Natural killer cell (primary cell): ENCODE data around the gene MAML3. TPM values are rescaled to one million over a fixed set of nuclear protein-coding genes. Genes with fewer than 3 reads are reported as not detected.

Source experiments
- ATAC-seq, 3 donors: fragments of 150-1000 bp in 2 of 3; fragments of 200-7000 bp in 1 of 3; cut with Tn5 transposase; 1 replicate in 1 of 3; 2 replicates in 2 of 3; pipeline ENCODE4 v1.10.0; 2021; ENCODE audit warnings: mild to moderate bottlenecking in 2 of 3, moderate library complexity in 2 of 3
- DNase-seq, 2 donors: peaks; one replicate each; pipeline versions ENCODE4 v3.0.0 to v3.0.0-alpha.2; 2013 to 2021; ENCODE audit warnings: mixed read lengths in 1 of 2
- H3K27ac ChIP-seq: one replicate; pipeline ENCODE4 v1.5.1; 2013; ENCODE audit warnings: mild to moderate bottlenecking, low read length
- H3K27me3 ChIP-seq: one replicate; pipeline ENCODE4 v1.6.1; 2013; ENCODE audit warnings: low read length; ENCODE audit not compliant: control insufficient read depth, insufficient read depth
- H3K36me3 ChIP-seq: one replicate; pipeline ENCODE4 v1.6.1; 2013; ENCODE audit warnings: low read length; ENCODE audit not compliant: control insufficient read depth, insufficient read depth
- H3K4me1 ChIP-seq: one replicate; pipeline ENCODE4 v1.6.1; 2013; ENCODE audit warnings: low read length; ENCODE audit not compliant: control insufficient read depth, insufficient read depth
- H3K4me3 ChIP-seq: one replicate; pipeline ENCODE4 v1.5.1; 2013; ENCODE audit warnings: low read length
- H3K9me3 ChIP-seq: one replicate; pipeline ENCODE4 v1.6.1; 2013; ENCODE audit warnings: low read length; ENCODE audit not compliant: control insufficient read depth, insufficient read depth
- H3K27ac Mint-ChIP-seq, 2 donors: one replicate each; pipeline ENCODE4 v1.8.0; 2022; ENCODE audit warnings: mild to moderate bottlenecking in 2 of 2, mixed read lengths in 2 of 2, moderate library complexity in 1 of 2
- H3K27me3 Mint-ChIP-seq, 2 donors: one replicate each; pipeline ENCODE4 v1.8.0; 2022; ENCODE audit warnings: low read depth in 2 of 2, mixed read lengths in 2 of 2
- H3K36me3 Mint-ChIP-seq: one replicate; pipeline ENCODE4 v1.8.0; 2022; ENCODE audit warnings: mixed read lengths
- H3K4me1 Mint-ChIP-seq, 2 donors: one replicate each; pipeline ENCODE4 v1.8.0; 2022; ENCODE audit warnings: mixed read lengths in 2 of 2
- H3K4me3 Mint-ChIP-seq: one replicate; pipeline ENCODE4 v1.8.0; 2022; ENCODE audit warnings: mild to moderate bottlenecking, moderate library complexity, mixed read lengths
- H3K9me3 Mint-ChIP-seq, 2 donors: one replicate each; pipeline ENCODE4 v1.8.0; 2022; ENCODE audit warnings: mixed read lengths in 2 of 2
- CTCF ChIP-seq: fragments of 200-600 bp; IDR thresholded peaks from one replicate; pipeline ENCODE4 v1.8.0; 2022; ENCODE audit warnings: antibody characterized with exemption
- WGBS: methylation state at CpG from one replicate; pipeline ENCODE4 v1.1.7; 2013; ENCODE audit warnings: missing lambda C conversion rate; ENCODE audit not compliant: insufficient coverage; 5-methylcytosine and 5-hydroxymethylcytosine counted together
- intact Hi-C: fragments of 100-400 bp; cut with micrococcal nuclease; formaldehyde crosslinking; loops from one replicate; pipeline ENCODE4 v1.14.2; 2022
- total RNA-seq, 4 donors: library from RNA; stranded (reverse); fragments of 120-200 nt in 1 of 4; gene quantifications; one replicate each; pipeline versions ENCODE4 v1.2.3 to v1.2.4, GENCODE V29; 2013 to 2022

Gene MAML3
- total RNA-seq, 3 donors from 2014 or later (not counting 1 experiment from before 2014, with no cell fraction given): 1.7 to 5.6 (median 2.8) TPM

- Mint-ChIP-seq H3K4me3 (no peak overlapping the region), H3K27ac (no peak overlapping the region), H3K4me1 (peaks cover 8 to 21% of the 10 kb centered on the region in 2 donors), H3K9me3 (no peaks in the 10 kb centered on the region), H3K36me3 (no peaks in the 10 kb centered on the region), H3K27me3 (peaks cover 2 to 7% of the 10 kb centered on the region in 2 donors)
- H3K27ac ChIP-seq: no peak overlapping the region
- H3K9me3 ChIP-seq: no peaks in the 10 kb centered on the region
- no peaks in the 10 kb centered on the region for H3K36me3 ChIP-seq
- WGBS: 90% methylated on average over 2 of the region's 8 CpGs
- DNase-seq (no peak), ATAC-seq (no peak)
- no peak overlapping the region for H3K4me3 ChIP-seq
- peaks cover 5% of the 10 kb centered on the region for H3K4me1 ChIP-seq
- H3K27me3 ChIP-seq: no peaks in the 10 kb centered on the region
- intact Hi-C loops: no loop called here
- TF ChIP-seq CTCF: no peak
Measured at GRCh38 chr4:139886798-139887197, 267.2 kb downstream of the MAML3 start.

- H3K9me3 Mint-ChIP-seq: no peaks in the 10 kb centered on the region
- no peak overlapping the region for H3K27ac Mint-ChIP-seq
- no peak overlapping the region for H3K27ac ChIP-seq
- H3K27me3 Mint-ChIP-seq: peaks cover 5 to 7% of the 10 kb centered on the region in 2 donors
- peaks cover 5 to 18% of the 10 kb centered on the region in 2 donors for H3K4me1 Mint-ChIP-seq
- intact Hi-C loops: no loop called here
- no peaks in the 10 kb centered on the region for H3K27me3 ChIP-seq
- 97% methylated on average over 2 of the region's 3 CpGs for WGBS
- ATAC-seq: no peak
- no peak for TF ChIP-seq CTCF
- DNase-seq: no peak
- no peaks in the 10 kb centered on the region for H3K36me3 Mint-ChIP-seq
- H3K9me3 ChIP-seq: no peaks in the 10 kb centered on the region
- no peak overlapping the region for H3K4me3 ChIP-seq
- H3K4me3 Mint-ChIP-seq: no peak overlapping the region
- H3K4me1 ChIP-seq: peaks cover 3% of the 10 kb centered on the region
- no peaks in the 10 kb centered on the region for H3K36me3 ChIP-seq
Measured at GRCh38 chr4:139884438-139884837, 269.5 kb downstream of the MAML3 start.

- no peak overlapping the region for H3K27ac ChIP-seq
- peaks cover 5 to 7% of the 10 kb centered on the region in 2 donors for H3K27me3 Mint-ChIP-seq
- H3K4me3 ChIP-seq: no peak overlapping the region
- no peak overlapping the region for H3K27ac Mint-ChIP-seq
- no peaks in the 10 kb centered on the region for H3K36me3 Mint-ChIP-seq
- 88% methylated on average over 4 of the region's 5 CpGs for WGBS
- H3K27me3 ChIP-seq: no peaks in the 10 kb centered on the region
- H3K9me3 Mint-ChIP-seq: no peaks in the 10 kb centered on the region
- H3K9me3 ChIP-seq: no peaks in the 10 kb centered on the region
- H3K4me1 ChIP-seq: peaks cover 6% of the 10 kb centered on the region
- H3K36me3 ChIP-seq: no peaks in the 10 kb centered on the region
- no peak overlapping the region for H3K4me3 Mint-ChIP-seq
- no peak for ATAC-seq
- intact Hi-C loops: no loop called here
- H3K4me1 Mint-ChIP-seq: peaks cover 13 to 25% of the 10 kb centered on the region in 2 donors
- DNase-seq: no peak
- TF ChIP-seq CTCF: no peak
Measured at GRCh38 chr4:139880841-139881240, 273.1 kb downstream of the MAML3 start.

GRCh38 chr4:139878050-139878449, 275.9 kb downstream of the MAML3 start:
- Mint-ChIP-seq H3K4me1 (peaks cover 13 to 33% of the 10 kb centered on the region in 2 donors), H3K36me3 (no peaks in the 10 kb centered on the region), H3K4me3 (no peak overlapping the region), H3K27me3 (peaks cover 0 to 5% of the 10 kb centered on the region in 2 donors), H3K27ac (no peak overlapping the region), H3K9me3 (no peaks in the 10 kb centered on the region)
- 95% methylated on average over 9 of the region's 9 CpGs for WGBS
- Histone ChIP-seq H3K27ac (no peak overlapping the region), H3K27me3 (no peaks in the 10 kb centered on the region), H3K36me3 (no peaks in the 10 kb centered on the region), H3K4me3 (no peak overlapping the region), H3K9me3 (no peaks in the 10 kb centered on the region), H3K4me1 (peaks cover 6% of the 10 kb centered on the region)
- TF ChIP-seq CTCF: no peak
- DNase-seq (no peak), ATAC-seq (no peak)
- intact Hi-C loops: no loop called here
